Suprapubic skin (tissue), 4 donors: Measurements from ENCODE around the gene PHLDA3.

ENCODE experiments used
- EP300 ChIP-seq: sonication (generic); formaldehyde crosslinking; IDR thresholded peaks from one replicate; pipeline ENCODE4 v1.6.1; 2017; ENCODE audit warnings: antibody characterized with exemption
- POLR2A ChIP-seq, 2 donors: fragments of 450-650 bp; IDR thresholded peaks; one replicate each; pipeline ENCODE4 v1.6.1; 2017; ENCODE audit warnings: antibody characterized with exemption in 2 of 2, mild to moderate bottlenecking in 2 of 2, moderate library complexity in 2 of 2
- POLR2AphosphoS5 ChIP-seq, 3 donors: sonication (generic); formaldehyde crosslinking; IDR thresholded peaks; one replicate each; pipeline ENCODE4 v1.6.1; 2017; ENCODE audit warnings: antibody characterized with exemption in 3 of 3
- TF ChIP-seq, protein P1 (sequence below), 2 donors: fragments of 200-600 bp in 1 of 2; fragments of 450-650 bp in 1 of 2; sonication (generic) in 1 of 2; IDR thresholded peaks; one replicate each; pipeline ENCODE4 v1.5.1; 2016 to 2019; ENCODE audit warnings: antibody characterized with exemption in 2 of 2, mild to moderate bottlenecking in 1 of 2, moderate library complexity in 1 of 2

- TF ChIP-seq, protein P1, sequence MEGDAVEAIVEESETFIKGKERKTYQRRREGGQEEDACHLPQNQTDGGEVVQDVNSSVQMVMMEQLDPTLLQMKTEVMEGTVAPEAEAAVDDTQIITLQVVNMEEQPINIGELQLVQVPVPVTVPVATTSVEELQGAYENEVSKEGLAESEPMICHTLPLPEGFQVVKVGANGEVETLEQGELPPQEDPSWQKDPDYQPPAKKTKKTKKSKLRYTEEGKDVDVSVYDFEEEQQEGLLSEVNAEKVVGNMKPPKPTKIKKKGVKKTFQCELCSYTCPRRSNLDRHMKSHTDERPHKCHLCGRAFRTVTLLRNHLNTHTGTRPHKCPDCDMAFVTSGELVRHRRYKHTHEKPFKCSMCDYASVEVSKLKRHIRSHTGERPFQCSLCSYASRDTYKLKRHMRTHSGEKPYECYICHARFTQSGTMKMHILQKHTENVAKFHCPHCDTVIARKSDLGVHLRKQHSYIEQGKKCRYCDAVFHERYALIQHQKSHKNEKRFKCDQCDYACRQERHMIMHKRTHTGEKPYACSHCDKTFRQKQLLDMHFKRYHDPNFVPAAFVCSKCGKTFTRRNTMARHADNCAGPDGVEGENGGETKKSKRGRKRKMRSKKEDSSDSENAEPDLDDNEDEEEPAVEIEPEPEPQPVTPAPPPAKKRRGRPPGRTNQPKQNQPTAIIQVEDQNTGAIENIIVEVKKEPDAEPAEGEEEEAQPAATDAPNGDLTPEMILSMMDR (IDR thresholded peaks at IDR 0.05), result no peak
- TF ChIP-seq EP300 (no peak), POLR2A (IDR thresholded peaks at IDR 0.05) (no peak), POLR2AphosphoS5 (IDR thresholded peaks at IDR 0.05) (no peak)
Observed at GRCh38 chr1:201483373-201483949, 14.5 kb upstream of the PHLDA3 start.
